WTC11 (cell line): ENCODE data around the gene TLE5. TPM values are rescaled to one million over a fixed set of nuclear protein-coding genes. Genes with fewer than 3 reads are reported as not detected.

Source experiments
- ATAC-seq: fragments of 200-7000 bp; cut with Tn5 transposase; 2 replicates; pipeline ENCODE4 v1.10.0; 2021; ENCODE audit warnings: mild to moderate bottlenecking, moderate library complexity
- CTCF ChIA-PET: fragments of 300-600 bp; sonication (Branson Sonifier 250); formaldehyde crosslinking; loops from one replicate; lab custom pipeline; 2021; ENCODE audit warnings: antibody characterized with exemption; lab: Charles Lee
- POLR2A ChIA-PET: fragments of 350-600 bp; sonication (Branson Sonifier 250); formaldehyde crosslinking; loops from one replicate; lab custom pipeline; 2021; ENCODE audit warnings: antibody characterized with exemption; lab: Charles Lee
- DNase-seq: peaks from one replicate; pipeline ENCODE4 v3.0.0; 2021; ENCODE audit warnings: low spot score
- H3K27ac Mint-ChIP-seq: 2 replicates; pipeline ENCODE4 v1.8.0; 2021; ENCODE audit warnings: mixed read lengths
- H3K27me3 Mint-ChIP-seq: 2 replicates; pipeline ENCODE4 v1.8.0; 2021; ENCODE audit warnings: low read depth, mild to moderate bottlenecking, moderate library complexity, mixed read lengths
- H3K36me3 Mint-ChIP-seq: 2 replicates; pipeline ENCODE4 v1.8.0; 2021; ENCODE audit warnings: mixed read lengths
- H3K4me1 Mint-ChIP-seq: 2 replicates; pipeline ENCODE4 v1.8.0; 2022; ENCODE audit warnings: mixed read lengths
- H3K4me3 Mint-ChIP-seq: 2 replicates; pipeline ENCODE4 v1.8.0; 2021; ENCODE audit warnings: mild to moderate bottlenecking, moderate library complexity, mixed read lengths
- H3K9me3 Mint-ChIP-seq: 2 replicates; pipeline ENCODE4 v1.8.0; 2021; ENCODE audit warnings: mixed read lengths
- ATF2 ChIP-seq: sonication (generic); formaldehyde crosslinking; IDR thresholded peaks from 2 replicates; pipeline ENCODE4 v1.8.1; 2022; ENCODE audit warnings: low read depth, missing genetic modification reagents, borderline replicate concordance
- CBFB ChIP-seq: sonication (generic); formaldehyde crosslinking; IDR thresholded peaks from 2 replicates; pipeline ENCODE4 v1.8.1; 2022; ENCODE audit warnings: mild to moderate bottlenecking, low read depth, missing genetic modification reagents
- E2F1 ChIP-seq: sonication (generic); formaldehyde crosslinking; IDR thresholded peaks from 2 replicates; pipeline ENCODE4 v1.8.0; 2022; ENCODE audit warnings: mild to moderate bottlenecking, missing genetic modification reagents
- E2F5 ChIP-seq: sonication (generic); formaldehyde crosslinking; IDR thresholded peaks from 2 replicates; pipeline ENCODE4 v1.8.1; 2022; ENCODE audit warnings: mild to moderate bottlenecking, moderate library complexity, missing genetic modification reagents
- ERG ChIP-seq: fragments of 250-450 bp; sonication (Bioruptor Pico); IDR thresholded peaks from 2 replicates; pipeline ENCODE4 v1.8.0; 2021; ENCODE audit warnings: mild to moderate bottlenecking
- FOXK1 ChIP-seq: sonication (generic); formaldehyde crosslinking; IDR thresholded peaks from 2 replicates; pipeline ENCODE4 v1.8.0; 2022; ENCODE audit warnings: mild to moderate bottlenecking, moderate library complexity, missing genetic modification reagents
- FOXP1 ChIP-seq: sonication (generic); formaldehyde crosslinking; IDR thresholded peaks from 2 replicates; pipeline ENCODE4 v1.8.0; 2022; ENCODE audit warnings: missing genetic modification reagents, mild to moderate bottlenecking, moderate library complexity, borderline replicate concordance
- GABPB1 ChIP-seq: sonication (generic); formaldehyde crosslinking; IDR thresholded peaks from 2 replicates; pipeline ENCODE4 v1.8.1; 2023; ENCODE audit warnings: mild to moderate bottlenecking, missing genetic modification reagents
- IRF1 ChIP-seq: sonication (generic); formaldehyde crosslinking; IDR thresholded peaks from 2 replicates; pipeline ENCODE4 v1.8.0; 2023; ENCODE audit warnings: missing genetic modification reagents
- IRF2 ChIP-seq: sonication (generic); formaldehyde crosslinking; IDR thresholded peaks from 2 replicates; pipeline ENCODE4 v1.8.0; 2022; ENCODE audit warnings: low read depth, missing genetic modification reagents, borderline replicate concordance
- JAZF1 ChIP-seq: fragments of 250-450 bp; sonication (Bioruptor Pico); IDR thresholded peaks from 2 replicates; pipeline ENCODE4 v1.9.0; 2021; ENCODE audit warnings: moderate library complexity, mild to moderate bottlenecking, inconsistent platforms
- OVOL2 ChIP-seq: fragments of 250-450 bp; sonication (Bioruptor Pico); IDR thresholded peaks from 2 replicates; pipeline ENCODE4 v1.9.0; 2021; ENCODE audit warnings: mild to moderate bottlenecking, borderline replicate concordance
- PRRX2 ChIP-seq: fragments of 250-450 bp; sonication (Bioruptor Pico); IDR thresholded peaks from 2 replicates; pipeline ENCODE4 v1.8.0; 2021; ENCODE audit warnings: mild to moderate bottlenecking
- RELA ChIP-seq: sonication (generic); formaldehyde crosslinking; IDR thresholded peaks from 2 replicates; pipeline ENCODE4 v1.8.1; 2022; ENCODE audit warnings: missing genetic modification reagents, mild to moderate bottlenecking, borderline replicate concordance
- TEAD4 ChIP-seq: sonication (generic); formaldehyde crosslinking; IDR thresholded peaks from 2 replicates; pipeline ENCODE4 v1.8.0; 2022; ENCODE audit warnings: mild to moderate bottlenecking, missing genetic modification reagents
- USF1 ChIP-seq: sonication (generic); formaldehyde crosslinking; IDR thresholded peaks from 2 replicates; pipeline ENCODE4 v1.8.0; 2022; ENCODE audit warnings: mild to moderate bottlenecking, missing genetic modification reagents
- ZNF121 ChIP-seq: sonication (generic); formaldehyde crosslinking; IDR thresholded peaks from 2 replicates; pipeline ENCODE4 v1.8.0; 2023; ENCODE audit warnings: missing genetic modification reagents
- ZNF138 ChIP-seq: sonication (generic); formaldehyde crosslinking; conservative IDR thresholded peaks from 2 replicates; pipeline ENCODE4 v1.8.1; 2022; ENCODE audit warnings: mild to moderate bottlenecking, moderate library complexity, missing genetic modification reagents
- ZNF512 ChIP-seq: sonication (generic); formaldehyde crosslinking; IDR thresholded peaks from 2 replicates; pipeline ENCODE4 v1.8.1; 2022; ENCODE audit warnings: missing genetic modification reagents, borderline replicate concordance
- total RNA-seq: library from RNA; stranded (reverse); gene quantifications from 3 replicates; pipeline ENCODE4 v1.2.3, GENCODE V29; 2021

Gene TLE5
- total RNA-seq, 1 experiment from 2014 or later, result 246 TPM

GRCh38 chr19:3107658-3108057 is 45.4 kb upstream of the TLE5 start (continued):
- TF ChIP-seq FOXP1 (CRISPR knock-in tag), result no peak
- TF ChIP-seq, all 79 proteins: peak for 0

GRCh38 chr19:3106509-3107141 is 44.3 kb upstream of the TLE5 start:
- H3K4me1 Mint-ChIP-seq, result peaks cover 19% of the 10 kb centered on the region
- ChIA-PET CTCF (interaction anchor here (0.8 to 4.1 kb wide), 5 partner anchors 11 to 155 kb away, joined by 4 to 73 read pairs (median 29); partner anchors contain the start of gene GNA11), POLR2A (no interaction called here)
- H3K27ac Mint-ChIP-seq, result no peak overlapping the region
- no peaks in the 10 kb centered on the region for H3K27me3 Mint-ChIP-seq
- H3K9me3 Mint-ChIP-seq, result no peaks in the 10 kb centered on the region
- TF ChIP-seq ERG (CRISPR knock-in tag), result no peak
- TF ChIP-seq OVOL2 (CRISPR knock-in tag), result no peak
- no peak for TF ChIP-seq GABPB1 (CRISPR knock-in tag)
- no peak for TF ChIP-seq E2F5
- no peak for TF ChIP-seq USF1 (CRISPR knock-in tag)
- TF ChIP-seq RELA, result no peak
- DNase-seq (no peak), ATAC-seq (no peak)
- H3K36me3 Mint-ChIP-seq, result no peaks in the 10 kb centered on the region
- H3K4me3 Mint-ChIP-seq, result no peak overlapping the region

GRCh38 chr19:3105641-3106508 is 43.6 kb upstream of the TLE5 start:
- no peak for DNase-seq
- Mint-ChIP-seq H3K4me3 (no peak overlapping the region), H3K27me3 (no peaks in the 10 kb centered on the region), H3K9me3 (no peaks in the 10 kb centered on the region), H3K36me3 (no peaks in the 10 kb centered on the region), H3K4me1 (peaks cover 19% of the 10 kb centered on the region), H3K27ac (peak overlapping the region; percentile 65; the same call in 1 of the 2 replicates)
- ATAC-seq, result no peak
- CTCF ChIA-PET, result interaction anchor here (0.6 to 4.1 kb wide), 8 partner anchors 11 to 155 kb away, joined by 3 to 73 read pairs (median 25); partner anchors contain the start of gene GNA11
- POLR2A ChIA-PET, result no interaction called here
- TF ChIP-seq TEAD4 (CRISPR knock-in tag), result no peak
- TF ChIP-seq ZNF512 (CRISPR knock-in tag), result no peak
- TF ChIP-seq E2F1, result no peak
- TF ChIP-seq ZNF138 (CRISPR knock-in tag), result no peak
- no peak for TF ChIP-seq ATF2 (CRISPR knock-in tag)
- TF ChIP-seq IRF1 (CRISPR knock-in tag), result no peak
- no peak for TF ChIP-seq CBFB (CRISPR knock-in tag)
- TF ChIP-seq ZNF121, result no peak
- no peak for TF ChIP-seq FOXK1
- TF ChIP-seq PRRX2, result no peak
- no peak for TF ChIP-seq IRF2
- no peak for TF ChIP-seq JAZF1
- no peak for TF ChIP-seq USF1 (CRISPR knock-in tag)
- TF ChIP-seq, all 79 proteins: peak for 0
